ENCODE data around the gene HHAT.

DNA sequence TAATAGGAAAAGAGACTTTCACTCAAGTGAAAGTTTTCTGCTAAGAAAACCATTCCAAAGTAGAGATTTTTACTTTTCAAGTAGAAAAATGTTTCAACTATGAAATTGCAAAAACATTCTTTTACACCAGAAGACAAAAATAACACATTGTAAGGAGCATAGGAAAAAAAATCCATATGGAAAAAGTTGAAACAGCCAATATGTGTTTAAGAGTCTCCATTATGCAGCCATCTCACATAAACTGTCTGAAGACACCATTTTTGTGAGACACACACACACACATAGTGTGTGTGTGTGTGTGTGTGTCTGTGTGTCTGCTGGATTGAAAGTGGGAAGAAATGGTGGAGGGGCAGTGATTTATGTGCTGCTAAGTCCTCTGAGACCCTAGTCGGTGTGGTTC is 162.1 kb downstream of the HHAT start:
- TF ChIP-seq, protein P1, sequence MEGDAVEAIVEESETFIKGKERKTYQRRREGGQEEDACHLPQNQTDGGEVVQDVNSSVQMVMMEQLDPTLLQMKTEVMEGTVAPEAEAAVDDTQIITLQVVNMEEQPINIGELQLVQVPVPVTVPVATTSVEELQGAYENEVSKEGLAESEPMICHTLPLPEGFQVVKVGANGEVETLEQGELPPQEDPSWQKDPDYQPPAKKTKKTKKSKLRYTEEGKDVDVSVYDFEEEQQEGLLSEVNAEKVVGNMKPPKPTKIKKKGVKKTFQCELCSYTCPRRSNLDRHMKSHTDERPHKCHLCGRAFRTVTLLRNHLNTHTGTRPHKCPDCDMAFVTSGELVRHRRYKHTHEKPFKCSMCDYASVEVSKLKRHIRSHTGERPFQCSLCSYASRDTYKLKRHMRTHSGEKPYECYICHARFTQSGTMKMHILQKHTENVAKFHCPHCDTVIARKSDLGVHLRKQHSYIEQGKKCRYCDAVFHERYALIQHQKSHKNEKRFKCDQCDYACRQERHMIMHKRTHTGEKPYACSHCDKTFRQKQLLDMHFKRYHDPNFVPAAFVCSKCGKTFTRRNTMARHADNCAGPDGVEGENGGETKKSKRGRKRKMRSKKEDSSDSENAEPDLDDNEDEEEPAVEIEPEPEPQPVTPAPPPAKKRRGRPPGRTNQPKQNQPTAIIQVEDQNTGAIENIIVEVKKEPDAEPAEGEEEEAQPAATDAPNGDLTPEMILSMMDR (IDR thresholded peaks at IDR 0.05) = no peak
- TF ChIP-seq ZFX (IDR thresholded peaks at IDR 0.05; ENCODE audit: borderline replicate concordance) = no peak

All from 22Rv1 (cell line).